OCI-LY1 (cell line): ENCODE results near the gene COL5A2.

ENCODE experiments used
- CTCF ChIP-seq: fragments of 200-600 bp; sonication (generic), shearing (Covaris generic); IDR thresholded peaks from 2 replicates; pipeline ENCODE4 v1.5.1; 2017; ENCODE audit warnings: mild to moderate bottlenecking, antibody characterized with exemption, low read length, moderate library complexity, mixed read lengths
- EZH2 ChIP-seq: fragments of 200-600 bp; sonication (generic), shearing (Covaris generic); IDR thresholded peaks from 2 replicates; pipeline ENCODE4 v1.8.0; 2017; ENCODE audit warnings: borderline replicate concordance, mixed run types, mild to moderate bottlenecking, antibody characterized with exemption, low read length, moderate library complexity, mixed read lengths

- TF ChIP-seq CTCF = no peak
- no peak for TF ChIP-seq EZH2
Measured at GRCh38 chr2:189183170-189183569, 3.6 kb upstream of the COL5A2 start.
